ENCODE data around the gene PHF12.

DNA sequence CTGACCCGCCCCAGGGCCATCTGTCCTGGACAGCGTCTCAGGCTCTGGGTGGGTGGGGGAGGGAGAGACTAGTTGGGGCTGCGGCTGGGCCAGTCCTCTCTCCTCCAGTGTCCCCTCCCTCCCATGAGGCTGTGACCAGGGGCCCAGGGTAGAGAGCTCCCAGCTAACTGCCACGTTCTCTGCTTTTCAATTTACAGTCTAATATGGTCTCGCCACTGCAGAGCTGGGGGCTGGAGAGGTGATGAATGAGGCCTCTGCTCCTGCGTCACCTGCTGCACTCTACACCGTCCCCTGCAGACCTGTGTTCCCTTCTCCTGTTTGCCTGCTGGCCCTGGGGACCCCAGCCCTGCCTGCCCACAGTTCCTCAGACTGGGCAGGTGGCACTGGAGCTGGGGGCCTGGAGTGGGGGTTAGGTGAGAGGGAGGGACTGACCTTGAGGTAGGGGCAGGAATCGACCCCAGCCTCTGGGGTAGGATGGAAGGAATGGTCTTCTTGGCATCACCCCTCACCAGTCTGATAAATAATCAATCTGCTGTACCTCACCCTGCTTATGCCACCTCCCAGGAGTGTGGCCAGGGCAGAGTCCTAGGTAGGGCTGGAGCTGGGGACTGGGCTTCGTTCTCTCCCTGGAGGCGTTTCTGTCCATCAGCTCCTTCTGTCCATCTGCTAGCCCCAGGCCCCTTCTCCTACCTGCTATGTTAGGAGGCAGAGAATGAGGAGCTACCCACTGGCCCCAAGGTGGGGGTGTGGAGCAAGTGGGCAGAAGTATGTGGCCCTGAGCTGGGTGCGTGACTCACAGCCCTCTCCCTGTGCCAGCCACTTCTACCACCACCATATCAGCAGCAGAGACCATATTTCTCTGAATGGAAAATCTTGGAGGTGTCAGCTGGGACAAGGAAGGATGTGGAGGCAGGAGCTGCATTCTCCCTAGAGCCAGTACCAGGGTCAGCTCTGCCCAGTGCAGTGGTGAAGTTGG, 41.6 kb upstream of the PHF12 start:
- TF ChIP-seq, protein P1, sequence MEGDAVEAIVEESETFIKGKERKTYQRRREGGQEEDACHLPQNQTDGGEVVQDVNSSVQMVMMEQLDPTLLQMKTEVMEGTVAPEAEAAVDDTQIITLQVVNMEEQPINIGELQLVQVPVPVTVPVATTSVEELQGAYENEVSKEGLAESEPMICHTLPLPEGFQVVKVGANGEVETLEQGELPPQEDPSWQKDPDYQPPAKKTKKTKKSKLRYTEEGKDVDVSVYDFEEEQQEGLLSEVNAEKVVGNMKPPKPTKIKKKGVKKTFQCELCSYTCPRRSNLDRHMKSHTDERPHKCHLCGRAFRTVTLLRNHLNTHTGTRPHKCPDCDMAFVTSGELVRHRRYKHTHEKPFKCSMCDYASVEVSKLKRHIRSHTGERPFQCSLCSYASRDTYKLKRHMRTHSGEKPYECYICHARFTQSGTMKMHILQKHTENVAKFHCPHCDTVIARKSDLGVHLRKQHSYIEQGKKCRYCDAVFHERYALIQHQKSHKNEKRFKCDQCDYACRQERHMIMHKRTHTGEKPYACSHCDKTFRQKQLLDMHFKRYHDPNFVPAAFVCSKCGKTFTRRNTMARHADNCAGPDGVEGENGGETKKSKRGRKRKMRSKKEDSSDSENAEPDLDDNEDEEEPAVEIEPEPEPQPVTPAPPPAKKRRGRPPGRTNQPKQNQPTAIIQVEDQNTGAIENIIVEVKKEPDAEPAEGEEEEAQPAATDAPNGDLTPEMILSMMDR (conservative IDR thresholded peaks at IDR 0.05 in 1 of 2, IDR thresholded peaks at IDR 0.05 in 1 of 2; ENCODE audit: low read depth in 1 of 2, low read length in 2 of 2) = no peak
- no peak for TF ChIP-seq EZH2 (IDR thresholded peaks at IDR 0.05; ENCODE audit: low read length, missing control alignments)
